NCI-H2196 (cell line): ENCODE measurements around the gene STRADB.
"Not testable (repeated sequence)": the region's sequence is repeated elsewhere in the genome, so short reads cannot be mapped to it uniquely, and the experiment has no call there.

Experiments
- DNase-seq: peaks from one replicate; lab custom pipeline; 2025; ENCODE audit not compliant: unreplicated experiment; lab: John Stamatoyannopoulos, UW

Gene STRADB

DNA sequence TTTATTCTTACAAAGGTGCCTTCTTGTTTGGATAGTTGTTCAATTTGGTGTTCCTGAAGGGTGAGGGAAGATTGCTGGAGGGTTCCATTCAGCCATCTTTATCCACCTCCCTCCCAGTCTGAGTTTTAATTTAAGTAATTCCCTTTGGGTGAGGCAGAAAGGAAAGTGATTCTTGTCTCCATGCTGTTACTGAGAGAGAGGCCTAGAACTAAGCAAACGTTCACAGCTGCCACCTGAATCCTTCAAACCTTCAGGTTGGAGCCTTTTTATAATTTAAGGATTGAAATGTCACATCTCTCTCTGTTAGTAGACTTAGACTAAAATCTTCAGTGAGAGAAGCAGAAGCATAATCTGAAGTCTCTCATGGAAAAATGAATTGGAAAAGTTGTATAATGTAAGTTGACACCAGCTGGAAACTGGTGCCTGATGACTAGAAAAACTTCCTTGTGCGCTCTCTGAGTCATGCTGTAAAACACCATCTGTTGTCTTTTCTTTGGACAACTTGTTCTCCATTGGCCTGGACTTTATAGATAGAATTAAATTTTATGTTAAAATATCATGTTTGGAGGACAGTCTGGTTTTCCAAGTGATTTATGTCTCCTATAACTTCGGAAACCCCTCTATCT, 14.6 kb downstream of the STRADB start:
- peak; percentile 21 for DNase-seq

DNA sequence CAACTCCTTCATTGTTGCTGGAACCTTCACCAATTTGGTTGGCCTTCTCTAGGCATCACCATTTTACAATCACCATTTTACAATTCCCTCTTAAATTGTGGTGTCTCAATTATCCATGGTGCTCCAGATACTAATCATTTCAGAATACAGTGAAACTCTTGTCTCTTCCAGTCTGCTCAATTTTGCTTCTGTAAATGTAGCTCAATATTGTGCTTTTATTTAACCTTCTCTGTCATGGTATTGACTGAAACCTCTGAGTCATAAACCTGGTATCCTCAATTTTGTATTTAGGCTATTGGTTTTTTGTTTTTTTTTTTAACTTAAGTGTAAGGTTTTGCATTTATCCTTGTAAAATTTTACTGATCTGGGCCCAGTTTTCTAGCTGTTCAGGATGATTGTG, 16.1 kb downstream of the STRADB start:
- DNase-seq: no peak

- DNase-seq: no peak
These were observed 19.5 kb downstream of the STRADB start for GRCh38 chr2:201470821-201471731.

GRCh38 chr2:201471732-201472393, 20.3 kb downstream of the STRADB start:
- no peak for DNase-seq

- no peak for DNase-seq
These were observed 20.9 kb downstream of the STRADB start for GRCh38 chr2:201472411-201472810.

GRCh38 chr2:201482543-201482942, 31.0 kb downstream of the STRADB start:
- no peak for DNase-seq

DNA sequence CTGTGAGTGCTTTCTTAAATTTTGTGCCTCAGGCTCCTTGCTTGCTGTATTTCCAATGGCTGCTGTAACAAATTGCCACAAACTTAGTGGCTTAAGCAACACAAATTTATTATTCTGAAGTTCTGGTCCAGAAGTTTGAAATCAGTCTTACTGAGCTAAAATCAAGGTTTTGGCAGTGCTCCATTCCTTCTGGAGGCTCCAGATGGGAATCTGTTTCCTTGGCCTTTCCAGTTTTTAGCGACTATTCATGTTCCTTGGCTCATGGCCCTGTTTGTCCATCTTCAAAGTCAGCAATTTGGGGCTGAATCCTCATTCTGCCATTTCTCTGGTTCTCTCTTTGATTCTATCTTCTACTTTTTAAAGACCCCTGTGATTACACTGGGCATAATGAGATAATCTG, 31.8 kb downstream of the STRADB start:
- DNase-seq: no peak

DNA sequence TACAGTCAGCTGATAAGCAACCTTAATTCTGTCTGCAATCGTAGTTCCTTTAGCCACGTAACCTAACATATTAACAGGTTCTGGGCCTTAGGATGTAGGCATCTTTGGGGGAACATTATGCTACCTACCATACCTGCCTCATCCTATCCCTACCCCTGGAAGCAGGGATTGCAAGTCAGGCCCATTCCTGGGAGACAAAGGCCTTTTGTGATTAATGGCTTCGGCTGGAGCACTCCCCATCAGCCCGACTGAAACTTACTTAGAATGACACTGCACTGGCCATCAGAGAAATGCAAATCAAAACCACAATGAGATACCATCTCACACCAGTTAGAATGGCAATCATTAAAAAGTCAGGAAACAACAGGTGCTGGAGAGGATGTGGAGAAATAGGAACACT, 32.2 kb downstream of the STRADB start:
- not testable (repeated sequence) for DNase-seq

- no peak for DNase-seq
These were observed 33.3 kb downstream of the STRADB start for GRCh38 chr2:201484805-201485204.

DNA sequence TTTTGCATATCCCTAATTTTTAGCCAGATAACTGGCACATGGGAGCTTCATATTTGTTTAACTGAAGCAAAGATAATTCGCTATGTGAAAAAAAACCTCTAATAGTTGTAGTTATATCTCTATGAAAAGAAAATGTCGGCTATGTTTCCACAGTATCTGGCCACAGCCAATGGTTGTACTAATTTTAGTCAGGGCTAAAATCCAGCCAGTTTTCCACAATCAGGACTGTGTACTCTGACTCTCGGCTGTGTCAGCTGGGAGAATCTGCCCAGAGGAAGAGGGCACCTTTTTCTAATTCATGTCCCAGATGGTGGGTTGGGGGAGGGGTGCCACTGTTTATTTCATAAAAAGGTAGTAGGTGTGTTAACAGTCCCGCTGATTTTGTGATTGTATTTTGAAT, 38.8 kb downstream of the STRADB start:
- no peak for DNase-seq

DNA sequence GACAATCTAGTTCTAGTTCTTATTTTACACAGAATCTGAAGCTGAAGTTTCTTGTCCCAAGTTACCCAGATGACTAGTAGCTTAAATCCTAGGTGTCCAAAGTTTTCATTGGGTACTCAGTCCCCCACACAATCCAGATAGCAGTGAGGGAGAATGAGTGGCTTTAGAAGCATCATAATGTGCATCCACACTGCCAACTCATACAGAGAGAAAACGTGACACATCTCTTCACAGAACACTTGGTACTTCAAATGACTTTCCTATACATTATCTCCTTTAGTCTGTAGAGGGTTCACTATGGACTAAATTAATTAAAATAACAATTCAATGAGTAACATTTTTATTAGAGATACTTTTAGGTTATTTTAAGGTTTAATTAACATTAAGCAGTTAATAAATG, 45.2 kb downstream of the STRADB start:
- no peak for DNase-seq

DNA sequence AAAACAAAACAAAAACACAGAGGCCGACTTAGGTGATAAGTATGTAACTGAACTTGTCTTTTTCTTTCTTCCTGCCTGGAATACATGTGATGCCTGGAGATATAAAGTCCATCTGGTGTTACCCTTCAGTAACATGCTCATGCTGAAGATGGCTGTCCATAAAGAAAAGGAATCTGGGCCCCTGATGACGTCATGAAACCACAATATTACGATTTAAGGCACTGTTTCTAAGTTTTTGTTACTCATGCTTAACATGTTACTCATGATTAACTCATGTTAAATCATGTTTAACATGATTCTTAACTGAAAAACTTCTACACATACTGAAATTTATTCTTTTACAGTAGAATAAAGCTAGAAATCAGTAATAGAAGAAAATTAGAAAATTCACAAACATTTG, 49.0 kb downstream of the STRADB start:
- no peak for DNase-seq

DNA sequence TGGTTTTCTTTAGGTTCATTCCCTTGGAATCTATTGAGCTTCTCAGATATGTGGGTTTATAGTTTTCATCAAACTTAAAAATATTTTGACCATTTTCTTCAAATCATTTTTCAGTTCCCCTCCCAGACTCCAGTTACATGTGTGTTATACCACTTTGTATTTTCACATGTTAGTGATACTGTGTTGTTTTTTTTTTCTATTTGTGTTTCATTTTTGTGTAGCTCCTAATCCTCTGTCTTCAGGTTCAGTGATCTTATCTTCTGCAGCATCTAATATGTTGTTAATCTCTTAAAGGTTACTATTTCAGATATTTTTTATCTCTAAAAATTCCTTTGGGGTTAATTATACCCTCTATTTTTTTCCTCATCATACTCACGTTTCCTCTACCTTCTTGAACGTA, 51.2 kb downstream of the STRADB start:
- no peak for DNase-seq

DNA sequence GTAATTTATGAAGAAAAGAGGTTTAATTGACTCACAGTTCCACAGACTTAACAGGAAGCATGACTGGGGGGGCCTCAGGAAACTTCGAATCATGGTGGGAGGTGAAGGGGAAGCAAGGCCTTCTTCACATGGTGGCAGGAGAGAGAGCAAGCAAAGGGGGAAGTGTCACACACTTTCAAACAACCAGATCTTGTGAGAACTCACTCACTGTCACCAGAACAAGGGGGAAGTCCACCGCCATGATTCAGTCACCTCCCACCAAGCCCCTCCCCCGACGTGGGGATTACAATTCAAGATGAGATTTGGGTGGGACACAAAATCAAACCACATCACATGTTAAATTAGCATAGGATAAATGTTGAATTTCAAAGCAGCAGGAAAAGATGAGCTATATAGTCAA, 56.2 kb downstream of the STRADB start:
- DNase-seq: no peak

DNA sequence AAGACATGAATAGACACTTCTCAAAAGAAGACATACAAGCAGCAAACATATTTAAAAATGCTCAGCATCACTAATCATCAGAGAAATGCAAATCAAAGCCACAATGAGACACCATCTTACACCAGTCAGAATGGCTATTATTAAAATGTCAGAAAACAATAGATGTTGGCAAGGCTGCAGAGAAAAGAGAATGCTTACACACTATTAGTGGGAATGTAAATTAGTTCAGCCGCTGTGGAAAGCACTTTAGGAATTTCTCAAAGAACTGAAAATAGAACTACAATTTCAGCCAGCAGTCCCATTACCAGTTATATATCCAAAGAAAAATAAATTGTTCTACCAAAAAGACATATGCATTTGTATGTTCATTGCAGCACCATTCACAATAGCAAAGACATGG, 61.7 kb downstream of the STRADB start:
- DNase-seq: no peak

DNA sequence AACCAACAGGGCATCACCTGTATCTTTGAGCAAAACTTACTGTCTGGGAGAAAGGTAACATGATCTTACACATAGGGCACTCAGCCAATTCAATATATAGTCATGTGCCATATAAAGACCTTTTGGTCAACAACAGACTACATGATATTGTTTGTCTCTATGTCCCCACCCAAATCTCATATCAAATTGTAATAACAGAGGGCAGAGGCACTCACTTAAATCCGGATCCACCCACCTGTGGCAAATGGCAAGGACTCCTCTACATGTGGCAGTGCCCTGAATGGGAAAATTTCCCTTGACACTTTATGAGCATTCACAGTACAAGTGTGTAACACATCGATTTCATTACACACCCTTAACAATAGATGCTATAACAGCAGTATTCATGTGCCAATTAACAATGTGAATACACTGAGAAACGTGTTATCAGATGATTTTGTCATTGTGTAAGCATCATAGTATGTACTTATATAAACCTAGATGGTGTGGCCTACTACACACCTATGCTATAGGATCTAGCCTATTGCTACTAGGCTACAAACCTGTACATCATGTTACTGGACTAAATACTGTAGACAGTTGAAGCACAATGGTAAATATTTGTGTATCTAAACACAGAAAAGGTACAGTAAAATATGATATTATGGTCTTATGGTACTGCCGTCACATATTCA, 64.2 kb downstream of the STRADB start:
- DNase-seq: no peak

DNA sequence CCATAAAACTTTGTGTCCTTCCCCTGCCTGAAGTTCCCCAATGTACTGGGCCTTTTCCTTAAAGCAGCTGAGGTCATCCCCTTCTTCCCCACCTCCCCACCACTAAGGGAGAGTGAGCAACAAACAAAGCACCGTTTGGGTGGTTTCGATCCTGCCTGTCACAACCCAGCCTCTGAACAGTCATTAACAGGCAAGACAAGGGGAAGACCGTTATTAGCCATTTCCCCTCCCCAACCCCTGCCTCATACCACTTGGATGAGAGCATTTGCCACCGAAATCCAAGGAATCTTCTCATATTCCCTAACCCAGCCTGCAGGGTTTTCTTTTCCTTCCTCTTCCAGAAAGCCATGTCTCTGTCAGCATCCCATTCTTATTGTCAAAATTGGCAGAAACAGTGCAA, 65.6 kb downstream of the STRADB start:
- no peak for DNase-seq

GRCh38 chr2:201520201-201520600, 68.7 kb downstream of the STRADB start:
- no peak for DNase-seq

GRCh38 chr2:201522965-201523364, 71.4 kb downstream of the STRADB start:
- DNase-seq: no peak

- no peak for DNase-seq
These were observed 72.0 kb downstream of the STRADB start for GRCh38 chr2:201523506-201523905.
